Measurements from ENCODE around the gene KCND3. TPM values are rescaled to one million over a fixed set of nuclear protein-coding genes. Genes with fewer than 3 reads are reported as not detected.

Gene KCND3
- total and polyA plus RNA-seq, 2 experiments from 2014 or later = 0.10 to 0.18 TPM

DNA sequence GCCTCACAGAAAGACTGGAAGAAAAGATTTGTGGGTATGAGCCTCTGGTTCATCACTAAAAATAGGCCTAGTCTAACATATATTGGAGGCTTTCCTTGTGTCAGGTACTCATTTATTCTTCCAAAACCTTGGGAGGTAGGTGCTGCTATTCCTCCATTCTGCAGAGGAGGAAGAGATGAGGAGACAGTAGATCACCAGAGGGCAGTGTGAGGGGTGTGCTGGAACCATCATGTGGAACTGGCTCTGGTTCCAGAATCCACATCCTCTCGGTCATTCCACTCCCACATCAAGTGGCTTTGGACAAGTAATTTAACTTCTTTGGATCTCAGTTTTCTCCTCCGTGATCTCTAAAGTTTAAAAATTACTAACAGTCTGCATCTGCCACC is 242.9 kb downstream of the KCND3 start:
- no peak overlapping the region for H2AFZ ChIP-seq

More for the DNA sequence above, 242.9 kb downstream of the KCND3 start:
- DNase-seq (ENCODE audit: low spot score) (no peak), ATAC-seq (peak; percentile 19; the same call in 2 of the 3 replicates)
- H3K27me3 Mint-ChIP-seq (ENCODE audit: insufficient read depth, low read depth, poor library complexity) = peaks cover 11% of the 10 kb centered on the region
- Histone ChIP-seq H3F3A (replicated peaks; ENCODE audit: low read depth) (no peaks in the 10 kb centered on the region), H3K4me2 (no peak overlapping the region), H3K27me3 (ENCODE audit: insufficient read depth) (peaks cover 7% of the 10 kb centered on the region; the same call in 1 of the 2 replicates), H3K27ac (ENCODE audit: low read depth) (no peak overlapping the region), H3K4me3 (no peak overlapping the region), H3K79me2 (replicated peaks; ENCODE audit: insufficient read depth) (no peaks in the 10 kb centered on the region), H4K20me1 (replicated peaks; ENCODE audit: insufficient read depth) (no peaks in the 10 kb centered on the region), H3K36me3 (ENCODE audit: insufficient read depth) (no peaks in the 10 kb centered on the region), H3K4me1 (ENCODE audit: insufficient read depth) (peaks cover 6% of the 10 kb centered on the region; the same call in 1 of the 2 replicates), H3K9me2 (ENCODE audit: insufficient read depth) (no peaks in the 10 kb centered on the region)
- H3K9me3 Mint-ChIP-seq = no peaks in the 10 kb centered on the region
- no peak overlapping the region for H3K4me3 Mint-ChIP-seq
- H3K27ac Mint-ChIP-seq = no peak overlapping the region
- no peaks in the 10 kb centered on the region for H3K36me3 Mint-ChIP-seq (ENCODE audit: low read depth)
- TF ChIP-seq, protein P1, sequence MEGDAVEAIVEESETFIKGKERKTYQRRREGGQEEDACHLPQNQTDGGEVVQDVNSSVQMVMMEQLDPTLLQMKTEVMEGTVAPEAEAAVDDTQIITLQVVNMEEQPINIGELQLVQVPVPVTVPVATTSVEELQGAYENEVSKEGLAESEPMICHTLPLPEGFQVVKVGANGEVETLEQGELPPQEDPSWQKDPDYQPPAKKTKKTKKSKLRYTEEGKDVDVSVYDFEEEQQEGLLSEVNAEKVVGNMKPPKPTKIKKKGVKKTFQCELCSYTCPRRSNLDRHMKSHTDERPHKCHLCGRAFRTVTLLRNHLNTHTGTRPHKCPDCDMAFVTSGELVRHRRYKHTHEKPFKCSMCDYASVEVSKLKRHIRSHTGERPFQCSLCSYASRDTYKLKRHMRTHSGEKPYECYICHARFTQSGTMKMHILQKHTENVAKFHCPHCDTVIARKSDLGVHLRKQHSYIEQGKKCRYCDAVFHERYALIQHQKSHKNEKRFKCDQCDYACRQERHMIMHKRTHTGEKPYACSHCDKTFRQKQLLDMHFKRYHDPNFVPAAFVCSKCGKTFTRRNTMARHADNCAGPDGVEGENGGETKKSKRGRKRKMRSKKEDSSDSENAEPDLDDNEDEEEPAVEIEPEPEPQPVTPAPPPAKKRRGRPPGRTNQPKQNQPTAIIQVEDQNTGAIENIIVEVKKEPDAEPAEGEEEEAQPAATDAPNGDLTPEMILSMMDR (conservative IDR thresholded peaks at IDR 0.05; ENCODE audit: low read depth in 2 of 2) = peak in 1 of 2 experiments; percentile 39; a peak in 2 of 4 replicates
- no peak for TF ChIP-seq ZNF462 (CRISPR knock-in tag; IDR thresholded peaks at IDR 0.05)
- no peak for TF ChIP-seq NANOG (IDR thresholded peaks at IDR 0.05; ENCODE audit: borderline replicate concordance)
- H3K4me1 Mint-ChIP-seq = peaks cover 20% of the 10 kb centered on the region
